Measurements from ENCODE around the gene UTP20.

UTP20 gene

DNA sequence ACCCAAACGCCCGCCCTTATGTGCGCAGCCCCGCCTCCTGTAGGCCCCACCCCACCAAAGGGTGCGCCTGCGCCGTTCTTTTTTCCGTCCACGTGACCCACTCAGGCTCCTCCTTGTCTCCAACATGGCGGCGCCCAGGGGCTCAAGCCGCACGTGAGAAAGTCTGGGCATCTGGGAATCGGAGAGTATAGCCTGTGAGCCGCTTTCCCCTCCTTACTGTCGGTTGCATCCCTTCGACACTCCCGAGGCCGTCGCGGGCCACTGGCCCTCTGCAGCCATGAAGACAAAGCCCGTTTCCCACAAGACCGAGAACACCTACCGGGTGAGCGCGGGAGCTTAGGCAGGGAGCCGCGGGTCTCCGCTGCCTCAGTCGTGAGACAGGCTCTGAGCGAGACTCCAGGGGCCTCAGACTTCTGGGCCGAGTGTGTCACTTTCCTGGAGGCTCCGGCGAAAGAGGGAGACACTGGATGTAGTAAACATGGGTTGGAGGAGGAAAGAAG, at the start of gene UTP20:
TSS of gene UTP20 (plus strand) at position 100 of the 500 bp plus-strand sequence. CDS start at position 278, 178 bp downstream.
- DNase-seq = peak; percentile 14

DNA sequence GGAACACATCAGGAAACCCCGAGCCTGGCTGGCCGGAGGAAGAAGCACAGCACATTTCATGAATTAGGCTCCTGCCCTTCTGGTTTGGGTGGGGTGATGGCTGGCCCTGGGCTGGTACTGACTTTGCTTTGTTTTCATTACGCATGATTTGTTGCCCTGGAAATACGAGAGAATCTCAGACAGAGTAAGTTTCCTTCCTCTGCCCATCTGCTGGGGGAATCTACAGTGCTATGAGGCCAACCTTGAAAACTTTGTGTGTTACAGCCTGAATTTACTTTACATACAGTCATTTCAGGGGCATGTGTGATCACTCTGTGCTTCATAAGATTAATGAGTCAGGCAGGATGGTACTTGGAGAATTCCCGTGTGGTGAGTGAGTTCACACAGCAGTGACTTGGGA, 49.4 kb upstream of the UTP20 start:
- no peak for DNase-seq

DNA sequence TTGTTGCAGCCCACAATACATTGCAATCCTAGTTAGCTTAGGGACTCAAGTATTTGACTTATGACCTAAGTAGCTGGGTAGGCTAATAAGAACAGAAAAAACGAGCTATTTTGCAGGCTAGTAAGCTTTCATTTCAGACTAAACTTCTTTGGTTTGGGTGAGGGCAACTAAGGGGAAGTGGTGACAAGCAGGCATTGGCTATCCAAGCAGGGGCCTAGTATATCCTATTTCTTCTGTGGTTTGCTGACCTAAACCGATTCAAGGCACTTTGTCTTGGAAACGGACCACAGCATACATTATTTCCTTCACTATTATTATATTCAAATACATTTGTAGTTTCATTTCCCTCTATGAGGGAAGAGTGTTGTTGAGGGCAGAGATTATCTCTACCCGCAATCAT, 48.3 kb upstream of the UTP20 start:
- no peak for DNase-seq

DNA sequence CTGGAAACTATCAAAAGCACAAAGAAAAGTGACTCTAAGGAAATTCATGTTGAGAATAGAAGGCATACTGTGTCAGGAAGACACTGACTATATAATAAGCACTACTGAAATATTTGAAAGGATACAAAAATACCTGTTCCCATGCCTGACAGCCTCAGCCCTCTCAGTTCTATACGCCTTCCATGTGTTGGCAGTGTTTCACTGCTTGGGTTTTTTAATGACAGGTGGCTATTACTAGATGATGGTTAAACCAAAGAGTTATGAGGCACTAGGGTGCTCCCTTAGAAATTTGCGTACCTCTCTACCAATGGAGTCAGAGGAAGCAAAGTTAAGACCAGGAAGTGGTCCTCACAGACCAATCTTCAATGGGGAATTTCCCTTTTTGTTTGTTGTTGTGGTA, 44.2 kb upstream of the UTP20 start:
- no peak for DNase-seq

DNA sequence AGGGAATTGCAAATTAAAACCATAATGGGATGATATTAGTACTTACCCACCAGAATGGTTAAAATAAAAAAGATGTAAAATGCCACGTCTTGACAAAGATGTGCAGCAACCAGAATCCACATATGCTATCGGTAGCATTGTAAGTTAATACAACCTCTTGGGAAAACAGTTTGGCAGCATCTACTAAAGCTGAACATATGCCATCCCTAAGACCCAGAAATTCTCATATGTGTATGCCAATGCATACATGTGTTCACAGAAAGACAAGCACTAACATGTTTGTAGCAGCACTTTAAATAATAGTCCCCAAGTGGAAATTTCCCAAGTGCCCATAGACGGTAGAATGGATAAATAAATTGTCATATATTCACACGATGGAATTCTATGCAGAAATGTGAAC, 41.6 kb upstream of the UTP20 start:
- DNase-seq = no peak

DNA sequence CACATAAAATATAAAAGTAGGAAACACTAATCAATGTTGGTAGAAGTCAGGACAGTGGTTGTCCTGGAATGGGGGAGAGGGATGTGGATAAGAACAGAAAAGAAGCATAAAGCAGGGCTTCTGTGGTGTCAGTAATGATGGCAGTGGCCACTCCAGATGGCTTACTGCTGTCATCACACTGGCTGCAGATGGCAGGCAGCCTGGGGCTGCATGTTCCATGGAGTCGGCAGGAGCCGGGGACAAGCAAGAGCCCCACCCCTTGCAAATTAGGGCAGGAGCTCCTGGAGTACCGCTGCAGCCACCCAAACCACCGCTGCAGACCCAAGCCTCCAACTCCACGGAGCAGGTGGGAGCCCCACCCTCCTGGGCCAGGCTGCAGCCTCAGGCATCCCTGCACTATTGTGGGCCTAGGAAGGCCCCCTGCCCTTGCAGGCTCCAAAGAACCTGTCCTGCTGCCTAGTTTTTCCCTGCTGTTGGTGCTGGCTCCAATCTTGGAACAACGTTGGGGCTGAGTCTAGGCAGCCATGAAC, 41.0 kb upstream of the UTP20 start:
- no peak for DNase-seq

DNA sequence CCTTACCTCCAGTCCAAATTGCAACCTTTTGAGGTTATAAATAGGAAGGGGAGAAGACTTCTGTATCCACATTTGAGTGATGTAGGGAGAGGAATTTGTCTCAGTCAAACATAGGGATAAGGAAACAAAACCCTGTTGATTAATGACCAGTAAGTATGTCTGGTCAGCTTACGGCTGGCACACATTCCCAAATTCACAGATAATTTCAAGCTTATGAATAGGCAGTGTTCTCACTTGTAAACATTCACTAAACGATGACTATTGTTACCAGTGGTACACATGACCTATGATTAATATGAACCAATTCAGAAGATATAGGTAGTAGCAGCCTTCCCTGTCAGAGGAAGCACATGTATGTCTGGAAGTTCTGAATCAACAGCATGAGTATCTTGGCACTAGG, 36.8 kb upstream of the UTP20 start:
- DNase-seq = no peak

DNA sequence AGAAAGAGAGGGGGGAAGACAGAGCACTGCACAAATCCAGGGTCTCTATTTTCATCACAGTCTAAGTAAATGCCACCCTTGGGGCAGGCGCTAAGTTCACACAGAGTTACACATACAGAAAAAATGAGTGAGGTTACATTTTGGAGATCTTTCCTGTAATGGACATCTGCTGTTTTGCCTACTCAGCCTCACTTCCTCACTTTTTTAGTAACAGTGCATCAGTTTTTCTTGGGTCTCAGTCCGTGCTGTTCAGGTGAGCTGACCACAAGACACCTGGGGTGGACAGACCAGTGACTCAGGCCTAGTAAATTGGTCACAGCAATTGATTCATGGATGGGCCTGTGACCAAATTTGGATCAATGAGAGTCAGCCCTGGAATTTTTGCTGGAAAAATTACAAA, 36.3 kb upstream of the UTP20 start:
- DNase-seq = no peak

DNA sequence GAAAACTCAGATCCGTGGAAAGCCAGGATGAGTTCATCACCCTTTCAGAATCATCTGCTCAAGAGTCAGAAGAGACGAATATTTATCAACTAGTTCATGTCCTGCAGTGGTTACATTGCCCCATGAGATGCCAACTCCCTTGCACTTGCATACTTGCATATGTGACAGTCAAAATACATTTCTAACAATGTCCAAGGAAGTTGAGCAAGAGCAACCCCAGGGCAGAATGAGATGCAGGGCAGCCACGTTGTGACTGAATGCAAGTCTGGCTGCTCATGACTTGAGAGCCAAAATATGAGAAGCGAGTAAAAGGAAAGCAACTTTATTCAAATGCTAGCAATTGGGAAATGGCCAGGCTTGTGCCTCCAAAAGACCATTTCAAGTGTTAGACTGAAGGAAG, 23.6 kb upstream of the UTP20 start:
- DNase-seq = no peak

DNA sequence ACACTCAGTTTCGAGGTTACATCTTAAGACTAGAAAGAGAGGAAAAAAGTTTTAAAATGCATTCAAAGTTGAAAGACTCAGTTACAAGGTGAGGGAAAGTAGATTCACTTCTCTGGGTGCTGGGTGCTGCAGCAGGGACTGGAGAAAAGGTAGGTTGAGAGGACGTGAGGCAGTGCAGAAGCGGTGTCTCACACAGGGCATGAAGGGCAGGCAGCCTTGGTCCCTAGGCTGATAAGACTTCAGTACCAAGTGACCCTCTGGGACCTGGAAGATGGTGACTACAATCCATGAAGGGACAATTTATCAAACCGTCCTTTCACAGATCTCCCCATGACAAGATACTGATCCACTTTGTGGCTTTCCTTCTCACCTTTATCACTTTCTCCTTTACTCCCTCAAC, 22.5 kb upstream of the UTP20 start:
- DNase-seq = no peak

DNA sequence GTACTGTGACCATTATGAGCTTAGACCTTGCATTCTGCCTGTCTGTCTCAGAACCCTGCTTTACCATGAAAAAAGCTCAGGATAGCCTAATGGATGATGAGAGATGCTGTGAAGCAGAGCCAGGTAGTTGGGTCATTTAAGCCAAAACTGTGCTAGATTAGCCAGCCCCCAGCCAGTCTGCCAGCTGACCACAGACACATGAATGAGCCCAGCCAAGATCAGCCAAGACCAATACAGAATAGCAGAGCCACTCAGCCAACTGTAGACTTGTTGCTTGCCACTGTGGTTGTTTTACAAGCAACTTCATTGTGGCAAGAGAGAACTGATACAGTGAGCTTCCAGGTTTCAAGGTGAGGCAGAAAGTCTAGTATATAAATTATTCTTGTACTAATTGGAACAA, 12.8 kb upstream of the UTP20 start:
- no peak for DNase-seq

DNA sequence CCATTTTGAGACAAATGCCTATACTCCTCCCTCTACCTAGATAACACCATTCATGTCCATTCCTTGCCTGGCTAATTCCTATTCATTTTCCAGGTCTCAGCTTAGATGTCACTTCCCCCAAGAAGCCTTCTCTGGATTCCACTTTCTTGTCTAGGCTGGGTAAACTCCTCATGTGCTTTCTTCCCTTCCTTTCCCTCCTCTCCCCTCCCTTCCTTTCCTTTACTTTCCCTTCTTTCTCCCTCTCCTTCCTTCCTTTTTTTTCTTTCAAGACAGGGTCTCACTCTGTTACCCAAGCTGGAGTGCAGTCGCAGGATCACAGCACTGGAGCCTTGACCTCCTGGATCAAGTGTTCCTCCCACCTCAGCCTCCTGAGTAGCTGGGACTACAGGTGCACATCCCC, 3.5 kb upstream of the UTP20 start:
- DNase-seq = no peak

DNA sequence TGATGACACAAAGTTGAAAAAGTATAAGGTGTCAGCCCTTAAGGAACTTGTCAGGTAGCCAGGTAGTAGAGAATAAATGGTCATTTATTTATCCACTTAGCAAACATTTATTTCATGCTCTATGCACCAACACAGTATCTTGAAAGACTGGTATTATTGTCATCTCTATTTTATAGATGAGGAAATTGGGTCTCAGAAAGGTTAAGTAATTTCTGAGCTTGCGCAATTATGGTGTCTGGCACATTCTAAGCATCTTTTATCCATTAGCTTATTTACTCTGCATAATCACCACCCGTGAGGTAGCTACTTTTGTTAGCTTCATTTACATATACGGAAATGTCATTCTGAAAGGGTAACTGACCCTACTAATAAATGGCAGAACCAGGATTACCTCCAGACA, 2.5 kb upstream of the UTP20 start:
- no peak for DNase-seq

DNA sequence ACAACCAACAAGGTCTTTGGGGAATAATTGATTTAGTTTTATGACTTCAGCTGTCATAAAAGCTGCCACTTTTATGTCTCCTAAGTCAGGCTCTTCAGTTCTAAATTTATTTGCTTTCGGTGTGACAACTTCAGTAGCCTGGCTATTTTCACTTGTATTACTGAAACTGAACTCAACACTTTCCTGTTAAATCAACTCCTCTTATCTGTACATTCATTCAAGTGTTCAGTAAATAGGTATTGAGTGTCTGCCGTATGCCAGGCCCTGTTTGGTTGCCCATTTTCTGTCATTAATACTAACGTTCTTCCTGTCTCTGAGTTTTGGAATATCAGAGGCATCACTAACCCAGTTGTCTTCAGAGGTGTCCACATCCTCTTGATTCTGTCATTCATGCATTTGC, 7.5 kb downstream of the UTP20 start:
- no peak for DNase-seq

DNA sequence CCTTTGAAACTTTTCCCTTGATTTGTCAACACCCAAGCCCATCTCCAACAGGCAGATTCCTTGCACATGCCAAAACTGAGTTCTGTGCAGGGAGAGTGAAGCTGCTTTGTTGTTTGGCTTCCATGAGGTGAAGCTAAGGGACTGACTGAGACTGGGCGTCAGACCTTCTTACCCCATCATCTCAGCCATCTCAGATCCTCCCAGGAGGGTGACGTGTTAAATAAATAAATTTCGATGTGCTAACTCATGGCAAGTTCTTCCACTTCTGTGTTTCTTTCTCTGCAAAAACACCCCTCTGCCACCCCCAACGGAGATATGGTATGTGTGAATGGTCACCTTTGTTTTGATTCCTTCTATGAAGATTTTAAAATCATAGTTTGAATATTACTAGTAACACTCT, 17.8 kb downstream of the UTP20 start:
- no peak for DNase-seq

DNA sequence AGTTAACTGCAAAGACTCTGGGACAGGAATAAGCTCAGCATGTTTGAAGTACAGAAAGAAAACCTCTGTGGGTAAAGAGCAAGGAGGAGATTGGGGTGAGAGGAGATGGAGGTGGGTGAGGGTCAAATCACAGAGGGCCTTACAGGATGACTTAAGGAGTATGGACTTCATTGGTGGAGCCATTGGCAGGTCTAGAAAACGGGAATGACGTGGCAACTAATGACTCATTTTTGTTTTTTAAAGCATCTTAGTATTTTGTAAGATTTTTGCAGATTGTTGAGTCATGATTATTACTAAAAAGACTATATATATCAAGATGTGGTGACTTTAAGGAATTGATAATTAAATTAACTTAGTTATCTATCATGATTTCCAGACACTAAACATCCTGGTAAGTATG, 18.5 kb downstream of the UTP20 start:
- no peak for DNase-seq

DNA sequence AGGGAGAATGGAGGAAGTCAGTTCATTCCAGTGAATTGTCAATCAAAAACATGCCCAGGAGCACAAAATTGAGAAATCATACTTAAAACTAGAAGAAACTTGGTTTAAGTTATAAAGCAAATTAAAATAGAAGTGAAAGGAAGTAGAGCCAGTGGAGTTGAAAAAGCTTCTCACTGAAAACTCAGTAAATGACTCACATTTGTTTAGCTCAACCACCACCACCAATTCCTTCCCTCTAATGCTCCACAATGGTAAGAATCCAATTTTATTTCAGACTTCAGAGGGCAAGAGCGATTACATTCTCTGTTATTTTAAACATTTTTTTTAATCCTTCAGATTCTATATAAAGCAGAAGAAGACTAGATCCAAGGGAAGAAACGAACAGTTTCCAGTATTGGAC, 19.4 kb downstream of the UTP20 start:
- no peak for DNase-seq

DNA sequence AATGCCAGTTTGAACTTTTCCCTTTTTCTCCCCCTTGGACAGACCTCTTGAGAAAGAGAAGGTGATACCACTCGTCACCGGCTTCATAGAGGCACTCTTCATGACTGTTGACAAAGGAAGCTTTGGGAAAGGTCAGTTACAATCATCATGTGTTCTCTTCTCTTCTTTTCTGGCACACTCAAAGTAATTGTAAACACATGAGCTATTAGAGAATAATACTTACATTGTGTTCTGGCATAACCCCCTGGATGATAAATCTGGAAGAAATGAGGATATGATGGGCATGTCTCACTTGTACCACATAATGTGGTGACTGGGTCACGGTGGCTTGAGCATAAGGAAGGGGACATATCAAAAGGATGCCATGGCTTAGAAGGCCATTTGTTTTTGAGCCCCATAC, 20.0 kb downstream of the UTP20 start:
- no peak for DNase-seq

DNA sequence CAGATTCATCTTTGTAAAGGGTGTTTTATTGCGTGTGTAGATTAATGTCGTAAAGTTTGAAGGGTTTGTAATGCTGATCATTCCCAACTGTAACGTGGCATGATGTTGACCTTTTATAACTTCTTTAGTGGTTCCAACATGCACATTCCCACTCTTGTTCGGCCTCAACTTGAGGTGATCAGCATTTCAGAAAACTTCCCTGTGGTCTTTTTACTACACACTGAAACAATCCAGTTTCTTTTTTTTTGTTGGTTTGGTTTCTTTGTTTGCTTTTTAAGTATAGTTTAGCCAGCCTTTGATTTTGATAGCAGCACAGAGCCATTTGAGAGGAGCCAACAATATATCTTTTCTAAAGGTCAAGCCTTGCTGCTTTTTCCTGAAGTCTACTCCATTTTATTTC, 22.8 kb downstream of the UTP20 start:
- DNase-seq = no peak

DNA sequence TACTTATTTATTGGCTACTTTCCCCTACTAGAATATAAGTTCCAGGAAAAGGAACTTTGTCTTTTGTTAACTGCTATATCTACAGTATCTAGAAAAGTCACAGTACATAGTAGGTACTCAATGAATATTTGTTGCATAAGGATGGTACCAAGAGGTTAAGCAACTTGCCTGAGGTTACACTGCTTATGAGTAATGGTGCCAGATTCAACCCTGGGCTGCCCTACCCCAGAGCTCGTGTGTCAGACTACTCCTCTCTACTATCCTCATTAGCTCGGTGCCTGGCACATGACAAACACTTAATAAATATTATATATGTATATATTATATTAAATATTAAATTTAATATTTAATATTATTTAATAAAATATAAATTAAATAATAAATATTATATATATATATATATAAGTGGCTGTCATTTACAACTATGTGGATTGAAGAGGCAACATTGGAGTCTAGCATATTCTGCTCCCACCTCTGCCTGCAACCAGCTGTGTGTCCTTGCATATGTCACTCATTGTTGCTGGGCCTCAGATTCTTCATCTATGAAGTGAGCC, 25.4 kb downstream of the UTP20 start:
- no peak for DNase-seq

DNA sequence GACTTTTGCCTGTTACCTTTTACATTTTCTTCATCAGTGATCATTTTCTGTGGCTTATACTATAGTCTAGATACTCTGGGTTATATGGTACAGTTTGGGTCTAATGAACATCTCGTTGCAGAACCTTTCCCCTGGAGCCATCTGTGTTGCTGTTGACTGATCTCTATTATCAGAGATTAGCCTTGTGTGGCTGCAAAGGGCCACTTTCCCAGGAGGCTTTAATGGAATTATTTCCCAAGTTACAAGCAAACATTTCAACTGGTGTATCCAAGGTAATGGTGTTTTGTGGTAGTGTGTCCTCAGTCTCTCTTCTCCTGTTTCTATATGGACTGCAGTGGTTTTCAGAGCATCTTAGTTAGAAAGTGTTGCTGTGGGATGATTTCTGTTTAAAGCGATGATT, 25.9 kb downstream of the UTP20 start:
- no peak for DNase-seq

DNA sequence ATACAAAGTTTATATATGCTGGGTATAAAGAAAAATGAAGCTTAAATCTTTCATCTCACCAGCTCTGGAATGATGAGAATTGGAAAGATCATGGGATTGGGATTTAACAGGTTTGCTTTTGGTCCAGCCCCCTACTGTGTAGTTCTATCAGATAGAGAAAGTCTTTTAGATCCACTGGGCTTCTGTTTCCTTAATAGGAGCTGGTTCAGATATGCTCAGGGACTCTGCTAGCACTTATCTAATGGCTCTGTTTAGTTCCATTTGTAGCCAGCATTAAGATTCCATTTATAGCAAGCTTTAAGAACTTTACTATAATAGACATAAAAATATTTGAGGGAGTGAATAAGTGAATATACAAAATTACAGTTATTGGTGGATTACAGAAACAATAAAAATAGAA, 42.6 kb downstream of the UTP20 start:
- no peak for DNase-seq

DNA sequence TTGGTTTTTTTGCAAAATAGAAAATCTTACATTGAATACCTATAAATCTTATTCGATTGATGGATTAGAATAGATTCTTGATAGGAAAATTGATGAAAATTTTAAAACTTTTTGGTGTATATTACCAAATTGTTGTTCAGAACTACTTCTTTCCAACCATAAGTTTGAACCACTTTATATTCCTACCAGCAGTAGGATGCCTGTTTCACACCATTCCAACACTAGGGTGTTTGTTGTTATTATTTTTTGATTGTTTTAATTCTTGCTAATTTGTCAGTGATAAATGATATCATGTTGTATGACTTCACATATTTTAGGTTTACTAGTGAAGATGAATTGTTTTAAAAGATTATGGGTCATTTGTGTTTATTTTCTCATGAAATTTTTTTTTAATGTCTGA, 43.4 kb downstream of the UTP20 start:
- DNase-seq = no peak

DNA sequence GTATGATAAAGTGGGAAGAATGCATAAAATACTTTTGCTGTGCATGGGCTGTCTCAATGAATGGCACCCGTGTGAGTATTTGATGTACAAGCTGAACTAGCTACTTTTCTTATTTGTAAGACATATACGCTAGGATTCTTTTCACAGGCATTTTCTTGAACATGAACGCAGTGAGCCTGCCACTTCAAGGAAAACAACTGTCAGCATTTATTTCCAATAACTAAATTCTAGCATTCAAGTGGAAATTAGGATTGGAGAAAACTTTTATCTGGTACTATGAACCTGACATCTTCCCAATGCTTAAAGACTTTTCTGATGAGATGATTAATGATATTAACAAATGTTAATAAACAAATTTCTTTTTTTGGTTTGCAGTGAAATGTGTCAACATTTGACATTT, 45.7 kb downstream of the UTP20 start:
- DNase-seq = no peak

DNA sequence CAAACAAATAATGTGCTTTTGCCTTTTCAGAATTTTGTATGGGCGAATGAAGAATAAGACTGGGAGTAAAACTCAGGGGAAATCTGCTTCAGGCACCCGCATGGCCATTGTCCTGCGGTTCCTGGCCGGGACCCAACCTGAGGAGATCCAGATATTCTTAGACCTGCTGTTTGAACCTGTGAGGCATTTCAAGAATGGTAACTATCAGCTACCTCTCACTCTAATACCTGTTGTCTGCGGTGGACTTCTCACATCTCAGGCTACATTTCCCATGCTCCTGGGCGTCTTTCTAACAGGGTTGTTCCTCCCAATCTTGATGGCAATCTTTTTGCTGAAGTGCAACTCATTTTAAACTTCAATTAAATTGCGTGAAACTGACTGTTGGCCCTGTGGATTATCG, 47.1 kb downstream of the UTP20 start:
- no peak for DNase-seq

DNA sequence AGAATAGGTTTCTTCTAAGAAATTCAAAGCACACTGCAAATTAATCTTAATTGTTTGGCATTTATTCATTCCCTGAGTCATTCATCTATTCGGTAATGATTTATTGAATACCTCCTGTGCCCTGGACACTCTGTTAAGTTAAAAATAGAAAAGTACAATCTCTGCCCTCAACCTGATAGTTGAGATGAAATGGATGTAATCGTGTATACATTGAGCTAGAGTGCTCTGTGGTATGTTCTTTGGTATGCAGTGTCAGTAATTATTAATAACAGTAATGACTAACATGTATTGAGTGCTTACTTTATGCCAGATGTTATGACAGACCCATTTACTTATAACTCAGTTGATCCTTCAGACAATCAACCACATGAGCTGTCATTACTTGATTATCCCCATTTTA, 47.6 kb downstream of the UTP20 start:
- no peak for DNase-seq

Data from SIG-M5 (cell line).